WTC11 (cell line): ENCODE data around the gene CPSF2. TPM values are rescaled to one million over a fixed set of nuclear protein-coding genes. Genes with fewer than 3 reads are reported as not detected.

Source experiments
- ATAC-seq: fragments of 200-7000 bp; cut with Tn5 transposase; 2 replicates; pipeline ENCODE4 v1.10.0; 2021; ENCODE audit warnings: mild to moderate bottlenecking, moderate library complexity
- CTCF ChIA-PET: fragments of 300-600 bp; sonication (Branson Sonifier 250); formaldehyde crosslinking; loops from one replicate; lab custom pipeline; 2021; ENCODE audit warnings: antibody characterized with exemption; lab: Charles Lee
- POLR2A ChIA-PET: fragments of 350-600 bp; sonication (Branson Sonifier 250); formaldehyde crosslinking; loops from one replicate; lab custom pipeline; 2021; ENCODE audit warnings: antibody characterized with exemption; lab: Charles Lee
- DNase-seq: peaks from one replicate; pipeline ENCODE4 v3.0.0; 2021; ENCODE audit warnings: low spot score
- H3K27ac Mint-ChIP-seq: 2 replicates; pipeline ENCODE4 v1.8.0; 2021; ENCODE audit warnings: mixed read lengths
- H3K27me3 Mint-ChIP-seq: 2 replicates; pipeline ENCODE4 v1.8.0; 2021; ENCODE audit warnings: low read depth, mild to moderate bottlenecking, moderate library complexity, mixed read lengths
- H3K36me3 Mint-ChIP-seq: 2 replicates; pipeline ENCODE4 v1.8.0; 2021; ENCODE audit warnings: mixed read lengths
- H3K4me1 Mint-ChIP-seq: 2 replicates; pipeline ENCODE4 v1.8.0; 2022; ENCODE audit warnings: mixed read lengths
- H3K4me3 Mint-ChIP-seq: 2 replicates; pipeline ENCODE4 v1.8.0; 2021; ENCODE audit warnings: mild to moderate bottlenecking, moderate library complexity, mixed read lengths
- H3K9me3 Mint-ChIP-seq: 2 replicates; pipeline ENCODE4 v1.8.0; 2021; ENCODE audit warnings: mixed read lengths
- GABPB1 ChIP-seq: sonication (generic); formaldehyde crosslinking; IDR thresholded peaks from 2 replicates; pipeline ENCODE4 v1.8.1; 2023; ENCODE audit warnings: mild to moderate bottlenecking, missing genetic modification reagents
- GTF2I ChIP-seq: fragments of 250-450 bp; sonication (Bioruptor Pico); conservative IDR thresholded peaks from 2 replicates; pipeline ENCODE4 v1.4.0; 2021; ENCODE audit warnings: mild to moderate bottlenecking
- MYBL2 ChIP-seq: sonication (generic); formaldehyde crosslinking; IDR thresholded peaks from 2 replicates; pipeline ENCODE4 v1.8.1; 2023; ENCODE audit warnings: mild to moderate bottlenecking, moderate library complexity, missing genetic modification reagents
- NFYB ChIP-seq: sonication (generic); formaldehyde crosslinking; conservative IDR thresholded peaks from 2 replicates; pipeline ENCODE4 v1.8.0; 2022; ENCODE audit warnings: low read depth, missing genetic modification reagents
- RELA ChIP-seq: sonication (generic); formaldehyde crosslinking; IDR thresholded peaks from 2 replicates; pipeline ENCODE4 v1.8.1; 2022; ENCODE audit warnings: missing genetic modification reagents, mild to moderate bottlenecking, borderline replicate concordance
- SMAD3 ChIP-seq: sonication (generic); formaldehyde crosslinking; IDR thresholded peaks from 2 replicates; pipeline ENCODE4 v1.8.0; 2022; ENCODE audit warnings: missing genetic modification reagents, mild to moderate bottlenecking, borderline replicate concordance
- TCF7 ChIP-seq: sonication (generic); formaldehyde crosslinking; IDR thresholded peaks from 2 replicates; pipeline ENCODE4 v1.8.0; 2022; ENCODE audit warnings: mild to moderate bottlenecking, low read depth, missing genetic modification reagents, moderate library complexity
- ZNF121 ChIP-seq: sonication (generic); formaldehyde crosslinking; IDR thresholded peaks from 2 replicates; pipeline ENCODE4 v1.8.0; 2023; ENCODE audit warnings: missing genetic modification reagents
- ZNF281 ChIP-seq: sonication (generic); formaldehyde crosslinking; IDR thresholded peaks from 2 replicates; pipeline ENCODE4 v1.8.0; 2023; ENCODE audit warnings: mild to moderate bottlenecking, missing genetic modification reagents
- total RNA-seq: library from RNA; stranded (reverse); gene quantifications from 3 replicates; pipeline ENCODE4 v1.2.3, GENCODE V29; 2021
- TF ChIP-seq, protein P1 (sequence below): sonication (generic); formaldehyde crosslinking; IDR thresholded peaks from 2 replicates; pipeline ENCODE4 v1.8.1; 2023; ENCODE audit warnings: mild to moderate bottlenecking, missing genetic modification reagents
- TF ChIP-seq, protein P2 (sequence below): fragments of 200-600 bp; IDR thresholded peaks from 2 replicates; pipeline ENCODE4 v1.8.0; 2022; ENCODE audit warnings: antibody characterized with exemption
- TF ChIP-seq, protein P3 (sequence below): fragments of 250-450 bp; sonication (Bioruptor Pico); IDR thresholded peaks from 2 replicates; pipeline ENCODE4 v1.8.0; 2021; ENCODE audit warnings: mild to moderate bottlenecking
- TF ChIP-seq, protein P4 (sequence below): sonication (generic); formaldehyde crosslinking; IDR thresholded peaks from 2 replicates; pipeline ENCODE4 v1.8.1; 2023; ENCODE audit warnings: mild to moderate bottlenecking, missing genetic modification reagents, moderate library complexity
- TF ChIP-seq, protein P5 (sequence below): sonication (generic); formaldehyde crosslinking; IDR thresholded peaks from 2 replicates; pipeline ENCODE4 v1.8.0; 2023; ENCODE audit warnings: missing genetic modification reagents, mild to moderate bottlenecking, borderline replicate concordance
- TF ChIP-seq, protein P6 (sequence below): sonication (generic); formaldehyde crosslinking; IDR thresholded peaks from 2 replicates; pipeline ENCODE4 v1.8.0; 2023; ENCODE audit warnings: missing genetic modification reagents

Gene CPSF2
- total RNA-seq, 1 experiment from 2014 or later: 109 TPM

GRCh38 chr14:92190768-92191167 lies 69.0 kb downstream of the CPSF2 start (continued):
- TF ChIP-seq, protein P1, sequence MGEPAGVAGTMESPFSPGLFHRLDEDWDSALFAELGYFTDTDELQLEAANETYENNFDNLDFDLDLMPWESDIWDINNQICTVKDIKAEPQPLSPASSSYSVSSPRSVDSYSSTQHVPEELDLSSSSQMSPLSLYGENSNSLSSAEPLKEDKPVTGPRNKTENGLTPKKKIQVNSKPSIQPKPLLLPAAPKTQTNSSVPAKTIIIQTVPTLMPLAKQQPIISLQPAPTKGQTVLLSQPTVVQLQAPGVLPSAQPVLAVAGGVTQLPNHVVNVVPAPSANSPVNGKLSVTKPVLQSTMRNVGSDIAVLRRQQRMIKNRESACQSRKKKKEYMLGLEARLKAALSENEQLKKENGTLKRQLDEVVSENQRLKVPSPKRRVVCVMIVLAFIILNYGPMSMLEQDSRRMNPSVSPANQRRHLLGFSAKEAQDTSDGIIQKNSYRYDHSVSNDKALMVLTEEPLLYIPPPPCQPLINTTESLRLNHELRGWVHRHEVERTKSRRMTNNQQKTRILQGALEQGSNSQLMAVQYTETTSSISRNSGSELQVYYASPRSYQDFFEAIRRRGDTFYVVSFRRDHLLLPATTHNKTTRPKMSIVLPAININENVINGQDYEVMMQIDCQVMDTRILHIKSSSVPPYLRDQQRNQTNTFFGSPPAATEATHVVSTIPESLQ (CRISPR knock-in tag): no peak
- no peak for TF ChIP-seq MYBL2
- no peak for TF ChIP-seq ZNF121 (CRISPR knock-in tag)
- TF ChIP-seq, all 79 proteins: peak for 0

- ATAC-seq (peak; percentile 77), DNase-seq (no peak)
- ChIA-PET CTCF (interaction anchor here (0.6 to 2.0 kb wide), 5 partner anchors 91 to 288 kb away, joined by 3 to 9 read pairs (median 4); no protein-coding TSS in a partner anchor), POLR2A (interaction anchor here (0.6 kb wide), 1 partner anchor 24 kb away, joined by 3 read pairs; no protein-coding TSS in a partner anchor)
- Mint-ChIP-seq H3K4me1 (peaks cover 23% of the 10 kb centered on the region), H3K36me3 (no peaks in the 10 kb centered on the region), H3K27ac (no peak overlapping the region), H3K4me3 (no peak overlapping the region), H3K9me3 (0 out of 2 replicates have a peak, but pooled peaks cover 3% of the 10 kb centered on the region), H3K27me3 (no peaks in the 10 kb centered on the region; the same call in 1 of the 2 replicates)
- TF ChIP-seq, protein P2, sequence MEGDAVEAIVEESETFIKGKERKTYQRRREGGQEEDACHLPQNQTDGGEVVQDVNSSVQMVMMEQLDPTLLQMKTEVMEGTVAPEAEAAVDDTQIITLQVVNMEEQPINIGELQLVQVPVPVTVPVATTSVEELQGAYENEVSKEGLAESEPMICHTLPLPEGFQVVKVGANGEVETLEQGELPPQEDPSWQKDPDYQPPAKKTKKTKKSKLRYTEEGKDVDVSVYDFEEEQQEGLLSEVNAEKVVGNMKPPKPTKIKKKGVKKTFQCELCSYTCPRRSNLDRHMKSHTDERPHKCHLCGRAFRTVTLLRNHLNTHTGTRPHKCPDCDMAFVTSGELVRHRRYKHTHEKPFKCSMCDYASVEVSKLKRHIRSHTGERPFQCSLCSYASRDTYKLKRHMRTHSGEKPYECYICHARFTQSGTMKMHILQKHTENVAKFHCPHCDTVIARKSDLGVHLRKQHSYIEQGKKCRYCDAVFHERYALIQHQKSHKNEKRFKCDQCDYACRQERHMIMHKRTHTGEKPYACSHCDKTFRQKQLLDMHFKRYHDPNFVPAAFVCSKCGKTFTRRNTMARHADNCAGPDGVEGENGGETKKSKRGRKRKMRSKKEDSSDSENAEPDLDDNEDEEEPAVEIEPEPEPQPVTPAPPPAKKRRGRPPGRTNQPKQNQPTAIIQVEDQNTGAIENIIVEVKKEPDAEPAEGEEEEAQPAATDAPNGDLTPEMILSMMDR: no peak
- TF ChIP-seq GTF2I (CRISPR knock-in tag): no peak
- TF ChIP-seq, protein P3, sequence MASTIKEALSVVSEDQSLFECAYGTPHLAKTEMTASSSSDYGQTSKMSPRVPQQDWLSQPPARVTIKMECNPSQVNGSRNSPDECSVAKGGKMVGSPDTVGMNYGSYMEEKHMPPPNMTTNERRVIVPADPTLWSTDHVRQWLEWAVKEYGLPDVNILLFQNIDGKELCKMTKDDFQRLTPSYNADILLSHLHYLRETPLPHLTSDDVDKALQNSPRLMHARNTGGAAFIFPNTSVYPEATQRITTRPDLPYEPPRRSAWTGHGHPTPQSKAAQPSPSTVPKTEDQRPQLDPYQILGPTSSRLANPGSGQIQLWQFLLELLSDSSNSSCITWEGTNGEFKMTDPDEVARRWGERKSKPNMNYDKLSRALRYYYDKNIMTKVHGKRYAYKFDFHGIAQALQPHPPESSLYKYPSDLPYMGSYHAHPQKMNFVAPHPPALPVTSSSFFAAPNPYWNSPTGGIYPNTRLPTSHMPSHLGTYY: no peak
- TF ChIP-seq, protein P4, sequence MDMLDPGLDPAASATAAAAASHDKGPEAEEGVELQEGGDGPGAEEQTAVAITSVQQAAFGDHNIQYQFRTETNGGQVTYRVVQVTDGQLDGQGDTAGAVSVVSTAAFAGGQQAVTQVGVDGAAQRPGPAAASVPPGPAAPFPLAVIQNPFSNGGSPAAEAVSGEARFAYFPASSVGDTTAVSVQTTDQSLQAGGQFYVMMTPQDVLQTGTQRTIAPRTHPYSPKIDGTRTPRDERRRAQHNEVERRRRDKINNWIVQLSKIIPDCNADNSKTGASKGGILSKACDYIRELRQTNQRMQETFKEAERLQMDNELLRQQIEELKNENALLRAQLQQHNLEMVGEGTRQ: no peak
- TF ChIP-seq GABPB1 (CRISPR knock-in tag): no peak
Measured at GRCh38 chr14:92198804-92199203, 77.0 kb downstream of the CPSF2 start.

GRCh38 chr14:92199763-92200162 lies 78.0 kb downstream of the CPSF2 start:
- POLR2A ChIA-PET: no interaction called here
- no peaks in the 10 kb centered on the region for H3K36me3 Mint-ChIP-seq
- peak; percentile 60 for ATAC-seq
- H3K9me3 Mint-ChIP-seq: peaks cover 8% of the 10 kb centered on the region
- H3K27ac Mint-ChIP-seq: no peak overlapping the region
- H3K4me3 Mint-ChIP-seq: peak overlapping the region; percentile 33
- no peaks in the 10 kb centered on the region; the same call in 1 of the 2 replicates for H3K27me3 Mint-ChIP-seq
- H3K4me1 Mint-ChIP-seq: peaks cover 26% of the 10 kb centered on the region
- no peak for DNase-seq
- CTCF ChIA-PET: interaction anchor here (0.7 to 2.0 kb wide), 4 partner anchors 13 to 152 kb away, joined by 3 to 9 read pairs (median 4); partner anchors contain the start of genes CPSF2, NDUFB1 and SLC24A4
- TF ChIP-seq, protein P2: no peak
- TF ChIP-seq RELA (CRISPR knock-in tag): no peak
- TF ChIP-seq, protein P5, sequence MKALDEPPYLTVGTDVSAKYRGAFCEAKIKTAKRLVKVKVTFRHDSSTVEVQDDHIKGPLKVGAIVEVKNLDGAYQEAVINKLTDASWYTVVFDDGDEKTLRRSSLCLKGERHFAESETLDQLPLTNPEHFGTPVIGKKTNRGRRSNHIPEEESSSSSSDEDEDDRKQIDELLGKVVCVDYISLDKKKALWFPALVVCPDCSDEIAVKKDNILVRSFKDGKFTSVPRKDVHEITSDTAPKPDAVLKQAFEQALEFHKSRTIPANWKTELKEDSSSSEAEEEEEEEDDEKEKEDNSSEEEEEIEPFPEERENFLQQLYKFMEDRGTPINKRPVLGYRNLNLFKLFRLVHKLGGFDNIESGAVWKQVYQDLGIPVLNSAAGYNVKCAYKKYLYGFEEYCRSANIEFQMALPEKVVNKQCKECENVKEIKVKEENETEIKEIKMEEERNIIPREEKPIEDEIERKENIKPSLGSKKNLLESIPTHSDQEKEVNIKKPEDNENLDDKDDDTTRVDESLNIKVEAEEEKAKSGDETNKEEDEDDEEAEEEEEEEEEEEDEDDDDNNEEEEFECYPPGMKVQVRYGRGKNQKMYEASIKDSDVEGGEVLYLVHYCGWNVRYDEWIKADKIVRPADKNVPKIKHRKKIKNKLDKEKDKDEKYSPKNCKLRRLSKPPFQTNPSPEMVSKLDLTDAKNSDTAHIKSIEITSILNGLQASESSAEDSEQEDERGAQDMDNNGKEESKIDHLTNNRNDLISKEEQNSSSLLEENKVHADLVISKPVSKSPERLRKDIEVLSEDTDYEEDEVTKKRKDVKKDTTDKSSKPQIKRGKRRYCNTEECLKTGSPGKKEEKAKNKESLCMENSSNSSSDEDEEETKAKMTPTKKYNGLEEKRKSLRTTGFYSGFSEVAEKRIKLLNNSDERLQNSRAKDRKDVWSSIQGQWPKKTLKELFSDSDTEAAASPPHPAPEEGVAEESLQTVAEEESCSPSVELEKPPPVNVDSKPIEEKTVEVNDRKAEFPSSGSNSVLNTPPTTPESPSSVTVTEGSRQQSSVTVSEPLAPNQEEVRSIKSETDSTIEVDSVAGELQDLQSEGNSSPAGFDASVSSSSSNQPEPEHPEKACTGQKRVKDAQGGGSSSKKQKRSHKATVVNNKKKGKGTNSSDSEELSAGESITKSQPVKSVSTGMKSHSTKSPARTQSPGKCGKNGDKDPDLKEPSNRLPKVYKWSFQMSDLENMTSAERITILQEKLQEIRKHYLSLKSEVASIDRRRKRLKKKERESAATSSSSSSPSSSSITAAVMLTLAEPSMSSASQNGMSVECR (CRISPR knock-in tag): no peak
- TF ChIP-seq, protein P6, sequence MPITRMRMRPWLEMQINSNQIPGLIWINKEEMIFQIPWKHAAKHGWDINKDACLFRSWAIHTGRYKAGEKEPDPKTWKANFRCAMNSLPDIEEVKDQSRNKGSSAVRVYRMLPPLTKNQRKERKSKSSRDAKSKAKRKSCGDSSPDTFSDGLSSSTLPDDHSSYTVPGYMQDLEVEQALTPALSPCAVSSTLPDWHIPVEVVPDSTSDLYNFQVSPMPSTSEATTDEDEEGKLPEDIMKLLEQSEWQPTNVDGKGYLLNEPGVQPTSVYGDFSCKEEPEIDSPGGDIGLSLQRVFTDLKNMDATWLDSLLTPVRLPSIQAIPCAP: no peak
- no peak for TF ChIP-seq SMAD3 (CRISPR knock-in tag)
- TF ChIP-seq ZNF281 (CRISPR knock-in tag): no peak
- no peak for TF ChIP-seq TCF7
- TF ChIP-seq NFYB: no peak
